Uterus (tissue), 4 donors: ENCODE measurements around the gene IRF9. TPM values are rescaled to one million over a fixed set of nuclear protein-coding genes. Genes with fewer than 3 reads are reported as not detected.

Source experiments
- DNase-seq, 2 donors: peaks; one replicate each; pipeline ENCODE4 v3.0.0-alpha.2; 2019 to 2020
- H3K27ac ChIP-seq, 2 donors: fragments of 200-600 bp; sonication (generic); 1 replicate in 1 of 2; 2 replicates in 1 of 2; pipeline ENCODE4 v1.5.1; 2016 to 2018
- H3K27me3 ChIP-seq, 2 donors: fragments of 200-600 bp; sonication (generic); one replicate each; pipeline ENCODE4 v1.5.1; 2018 to 2019; ENCODE audit warnings: control low read depth in 1 of 2
- H3K36me3 ChIP-seq, 2 donors: fragments of 200-600 bp; sonication (generic); one replicate each; pipeline ENCODE4 v1.5.1; 2019; ENCODE audit warnings: control low read depth in 1 of 2
- H3K4me1 ChIP-seq, 2 donors: fragments of 200-600 bp; sonication (generic); one replicate each; pipeline ENCODE4 v1.5.1; 2018 to 2019; ENCODE audit warnings: control low read depth in 1 of 2
- H3K4me3 ChIP-seq, 2 donors: fragments of 200-600 bp; sonication (generic); 1 replicate in 1 of 2; 2 replicates in 1 of 2; pipeline ENCODE4 v1.5.1; 2018 to 2019; ENCODE audit warnings: mild to moderate bottlenecking in 1 of 2
- H3K9me3 ChIP-seq, 2 donors: fragments of 200-600 bp; sonication (generic); one replicate each; pipeline ENCODE4 v1.5.1; 2019; ENCODE audit warnings: control low read depth in 1 of 2
- CTCF ChIP-seq, 4 experiments: fragments of 200-600 bp in 2 of 4; fragments of 450-650 bp in 2 of 4; sonication (generic) in 2 of 4; IDR thresholded peaks; one replicate each; pipeline ENCODE4 v1.5.1; 2016 to 2019; ENCODE audit warnings: antibody characterized with exemption in 4 of 4, mild to moderate bottlenecking in 2 of 4, moderate library complexity in 1 of 4
- POLR2A ChIP-seq, 2 donors: fragments of 450-650 bp; IDR thresholded peaks; one replicate each; pipeline ENCODE4 v1.6.1; 2016; ENCODE audit warnings: antibody characterized with exemption in 2 of 2, mild to moderate bottlenecking in 1 of 2, moderate library complexity in 1 of 2
- intact Hi-C: fragments of 100-400 bp; cut with DNase I; formaldehyde crosslinking; loops from one replicate; pipeline ENCODE4 v1.15.1; 2023; ENCODE audit warnings: low total_unique reads
- total RNA-seq, 4 donors: library from RNA; depleted of rRNA in 3 of 4; stranded (reverse); fragments of >200 nt in 3 of 4; gene quantifications; one replicate each; pipeline versions ENCODE4 v1.1.0 to v1.2.4, GENCODE V29; 2014 to 2023
- donor health status: DM: yes; HTN: yes; CAD: no.

The IRF9 gene
- total RNA-seq = 100 to 1,000 TPM in 1 of 4 donors, 10 to 100 TPM in 3; 33.2 to 205 (median 67.2) TPM

GRCh38 chr14:24160850-24161804 is at the start of gene IRF9:
Gene IRF9 (plus strand): TSS chr14:24161265. CDS start chr14:24162145, 880 bp downstream.
- intact Hi-C loops = no loop called here
- peaks cover 7% of the 10 kb centered on the region in 2 donors for H3K4me1 ChIP-seq
- DNase-seq = peak; percentile 96 to 98
- peak; percentile 51 to 57 for TF ChIP-seq POLR2A (IDR thresholded peaks at IDR 0.05)
- TF ChIP-seq CTCF (IDR thresholded peaks at IDR 0.05) = peak; percentile 93 to 98 (median 94)
- peak within 1 kb of the TSS; percentile 62 to 66 for H3K4me3 ChIP-seq
- H3K9me3 ChIP-seq = no peaks in the 10 kb centered on the region
- H3K27me3 ChIP-seq = no peaks in the 10 kb centered on the region
- H3K27ac ChIP-seq = peak within 1 kb of the TSS; percentile 88 to 98
- H3K36me3 ChIP-seq = no peaks in the 10 kb centered on the region

GRCh38 chr14:24113379-24113800 is 47.7 kb upstream of the IRF9 start:
- no peaks in the 10 kb centered on the region for H3K4me1 ChIP-seq
- TF ChIP-seq CTCF (IDR thresholded peaks at IDR 0.05) = no peak
- TF ChIP-seq POLR2A (IDR thresholded peaks at IDR 0.05) = no peak
- DNase-seq = no peak
- no peaks in the 10 kb centered on the region for H3K36me3 ChIP-seq
- H3K9me3 ChIP-seq = no peaks in the 10 kb centered on the region
- intact Hi-C loops = no loop called here
- H3K27me3 ChIP-seq = no peaks in the 10 kb centered on the region
- H3K4me3 ChIP-seq = peak overlapping the region; percentile 60 to 82
- H3K27ac ChIP-seq = peak overlapping the region; percentile 99 to 100

- TF ChIP-seq CTCF (IDR thresholded peaks at IDR 0.05) (peak in 1 of 4 experiments; percentile 2), POLR2A (IDR thresholded peaks at IDR 0.05) (peak in 1 of 2 donors; percentile 33)
- no peaks in the 10 kb centered on the region for H3K9me3 ChIP-seq
- intact Hi-C loops = no loop called here
- no peaks in the 10 kb centered on the region for H3K36me3 ChIP-seq
- peak overlapping the region; percentile 99 to 100 for H3K27ac ChIP-seq
- H3K4me3 ChIP-seq = peak overlapping the region; percentile 60 to 82
- H3K27me3 ChIP-seq = no peaks in the 10 kb centered on the region
- H3K4me1 ChIP-seq = no peaks in the 10 kb centered on the region
- DNase-seq = peak; percentile 78 to 85
These were observed 47.1 kb upstream of the IRF9 start for GRCh38 chr14:24113801-24114531.

GRCh38 chr14:24114532-24115421 is 46.3 kb upstream of the IRF9 start, which contains the start of the genes DCAF11 and NRL:
Gene DCAF11 (plus strand): TSS chr14:24114777. CDS start chr14:24115595, 818 bp downstream.
Gene NRL (minus strand): TSS chr14:24114949. CDS start chr14:24082848, 32,101 bp downstream.
- DNase-seq = peak; percentile 98 to 99
- intact Hi-C loops = no loop called here
- TF ChIP-seq CTCF (IDR thresholded peaks at IDR 0.05) (peak in 1 of 4 experiments; percentile 4), POLR2A (IDR thresholded peaks at IDR 0.05) (peak; percentile 49 to 61)

More at GRCh38 chr14:24114532-24115421, 46.3 kb upstream of the IRF9 start, which contains the start of the genes DCAF11 and NRL:
- Histone ChIP-seq H3K36me3 (no peaks in the 10 kb centered on the region), H3K4me3 (peak within 1 kb of the TSS; percentile 60 to 82), H3K9me3 (no peaks in the 10 kb centered on the region), H3K27ac (peak within 1 kb of the TSS; percentile 99 to 100), H3K4me1 (no peaks in the 10 kb centered on the region), H3K27me3 (no peaks in the 10 kb centered on the region)
